ENCODE results near the gene PIK3R5. TPM values are rescaled to one million over a fixed set of nuclear protein-coding genes. Genes with fewer than 3 reads are reported as not detected.

Gene PIK3R5
- total RNA-seq, 1 experiment from 2014 or later = 0.09 TPM

DNA sequence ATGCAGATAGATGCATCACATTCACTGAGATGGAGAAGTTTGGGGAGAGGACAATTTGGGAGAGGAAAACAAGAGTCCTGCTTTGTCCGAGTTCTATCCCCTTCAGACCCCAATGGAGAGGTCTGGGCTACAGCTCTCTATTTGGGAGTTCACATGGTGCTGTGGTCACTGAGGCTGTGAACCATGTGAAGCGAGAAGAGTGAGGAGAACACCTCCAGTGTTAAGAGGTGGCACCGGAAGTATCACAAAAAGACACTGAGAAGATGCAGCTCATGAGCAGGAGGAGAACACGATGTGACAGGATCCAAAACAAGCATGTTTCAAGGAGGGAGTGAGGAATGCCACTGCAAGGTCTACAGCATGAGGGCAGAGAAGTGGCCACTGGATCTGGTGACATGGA lies 39.7 kb downstream of the PIK3R5 start:
- peaks cover 16% of the 10 kb centered on the region for H3K9me3 ChIP-seq (ENCODE audit: low read depth, low read length, poor library complexity, severe bottlenecking)
- TF ChIP-seq, protein P1, sequence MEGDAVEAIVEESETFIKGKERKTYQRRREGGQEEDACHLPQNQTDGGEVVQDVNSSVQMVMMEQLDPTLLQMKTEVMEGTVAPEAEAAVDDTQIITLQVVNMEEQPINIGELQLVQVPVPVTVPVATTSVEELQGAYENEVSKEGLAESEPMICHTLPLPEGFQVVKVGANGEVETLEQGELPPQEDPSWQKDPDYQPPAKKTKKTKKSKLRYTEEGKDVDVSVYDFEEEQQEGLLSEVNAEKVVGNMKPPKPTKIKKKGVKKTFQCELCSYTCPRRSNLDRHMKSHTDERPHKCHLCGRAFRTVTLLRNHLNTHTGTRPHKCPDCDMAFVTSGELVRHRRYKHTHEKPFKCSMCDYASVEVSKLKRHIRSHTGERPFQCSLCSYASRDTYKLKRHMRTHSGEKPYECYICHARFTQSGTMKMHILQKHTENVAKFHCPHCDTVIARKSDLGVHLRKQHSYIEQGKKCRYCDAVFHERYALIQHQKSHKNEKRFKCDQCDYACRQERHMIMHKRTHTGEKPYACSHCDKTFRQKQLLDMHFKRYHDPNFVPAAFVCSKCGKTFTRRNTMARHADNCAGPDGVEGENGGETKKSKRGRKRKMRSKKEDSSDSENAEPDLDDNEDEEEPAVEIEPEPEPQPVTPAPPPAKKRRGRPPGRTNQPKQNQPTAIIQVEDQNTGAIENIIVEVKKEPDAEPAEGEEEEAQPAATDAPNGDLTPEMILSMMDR (conservative IDR thresholded peaks at IDR 0.05; ENCODE audit: low read depth, low read length) = no peak
- no peak for TF ChIP-seq EZH2 (IDR thresholded peaks at IDR 0.05; ENCODE audit: borderline replicate concordance, low read depth, low read length, poor library complexity, severe bottlenecking)
- H3K27ac ChIP-seq (ENCODE audit: low read depth, low read length, poor library complexity, severe bottlenecking) = no peak overlapping the region
- no TSS peak for BruUV-seq (replicated peaks)
- ChIA-PET CTCF (no interaction called here), POLR2A (ENCODE audit: low non-redundant PET) (no interaction called here)
- no peak overlapping the region for H3K4me3 ChIP-seq (ENCODE audit: low read depth, low read length, poor library complexity, severe bottlenecking)
- intact Hi-C loops (cut with micrococcal nuclease; ENCODE audit: unreplicated experiment) = no loop called here
- H3K36me3 ChIP-seq (ENCODE audit: insufficient read depth, low read length, poor library complexity, severe bottlenecking) = no peaks in the 10 kb centered on the region
- DNase-seq (ENCODE audit: low spot score) = no peak
- peaks cover 18% of the 10 kb centered on the region for H3K27me3 ChIP-seq (replicated peaks; ENCODE audit: insufficient read depth, low read depth, low read length, poor library complexity)
- no peaks in the 10 kb centered on the region for H3K4me1 ChIP-seq (ENCODE audit: insufficient read depth, low read length, poor library complexity, severe bottlenecking)

DNA sequence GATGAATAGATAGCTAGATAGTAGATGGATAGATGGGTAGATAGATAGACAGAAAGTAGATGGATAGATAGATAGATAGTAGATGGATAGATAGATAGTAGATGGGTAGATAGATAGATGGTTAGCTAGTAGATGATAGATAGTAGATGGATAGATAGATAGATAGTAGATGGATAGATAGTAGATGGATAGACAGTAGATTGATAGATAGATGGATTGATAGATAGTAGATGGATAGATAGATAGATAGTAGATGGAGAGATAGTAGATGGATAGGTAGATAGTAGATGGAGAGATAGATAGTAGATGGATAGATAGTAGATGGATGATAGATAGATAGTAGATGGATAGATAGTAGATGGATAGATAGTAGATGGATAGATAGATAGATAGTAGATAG lies 40.4 kb downstream of the PIK3R5 start:
- no peak for TF ChIP-seq EZH2 (IDR thresholded peaks at IDR 0.05; ENCODE audit: borderline replicate concordance, low read depth, low read length, poor library complexity, severe bottlenecking)
- TF ChIP-seq, protein P1 (conservative IDR thresholded peaks at IDR 0.05; ENCODE audit: low read depth, low read length) = no peak
- H3K9me3 ChIP-seq (ENCODE audit: low read depth, low read length, poor library complexity, severe bottlenecking) = peaks cover 16% of the 10 kb centered on the region
- POLR2A ChIA-PET (ENCODE audit: low non-redundant PET) = interaction anchor here (0.6 kb wide), 1 partner anchor 17 kb away, joined by 3 read pairs; no protein-coding TSS in a partner anchor
- intact Hi-C loops (cut with micrococcal nuclease; ENCODE audit: unreplicated experiment) = no loop called here
- H3K4me1 ChIP-seq (ENCODE audit: insufficient read depth, low read length, poor library complexity, severe bottlenecking) = no peaks in the 10 kb centered on the region
- no peaks in the 10 kb centered on the region for H3K36me3 ChIP-seq (ENCODE audit: insufficient read depth, low read length, poor library complexity, severe bottlenecking)
- CTCF ChIA-PET = no interaction called here
- no peak overlapping the region for H3K27ac ChIP-seq (ENCODE audit: low read depth, low read length, poor library complexity, severe bottlenecking)
- no peak for DNase-seq (ENCODE audit: low spot score)
- no peak overlapping the region for H3K4me3 ChIP-seq (ENCODE audit: low read depth, low read length, poor library complexity, severe bottlenecking)
- no TSS peak for BruUV-seq (replicated peaks)
- H3K27me3 ChIP-seq (replicated peaks; ENCODE audit: insufficient read depth, low read depth, low read length, poor library complexity) = peaks cover 11% of the 10 kb centered on the region

DNA sequence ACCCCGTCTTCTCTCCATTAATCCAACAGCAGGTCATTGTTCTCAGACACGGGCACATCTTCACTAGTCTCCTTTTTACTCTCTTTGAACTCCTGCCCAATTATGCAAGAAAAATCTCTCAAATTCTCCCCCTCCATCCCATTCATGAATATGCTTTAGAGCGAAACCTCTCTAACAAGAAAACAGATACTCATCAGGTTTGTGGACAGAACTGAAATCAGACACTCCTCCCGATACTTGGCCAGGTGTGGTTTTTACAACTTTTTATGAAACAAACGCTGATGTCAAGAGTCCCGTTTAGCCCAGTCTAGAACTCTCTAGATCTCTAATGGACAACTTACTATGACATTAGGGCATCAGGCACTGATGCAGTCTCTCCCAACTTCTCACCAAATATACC lies 40.9 kb downstream of the PIK3R5 start:
- no peak for TF ChIP-seq EZH2 (IDR thresholded peaks at IDR 0.05; ENCODE audit: borderline replicate concordance, low read depth, low read length, poor library complexity, severe bottlenecking)
- TF ChIP-seq, protein P1 (conservative IDR thresholded peaks at IDR 0.05; ENCODE audit: low read depth, low read length) = no peak
- no peaks in the 10 kb centered on the region for H3K4me1 ChIP-seq (ENCODE audit: insufficient read depth, low read length, poor library complexity, severe bottlenecking)
- no peak overlapping the region for H3K4me3 ChIP-seq (ENCODE audit: low read depth, low read length, poor library complexity, severe bottlenecking)
- DNase-seq (ENCODE audit: low spot score) = no peak
- ChIA-PET POLR2A (ENCODE audit: low non-redundant PET) (no interaction called here), CTCF (no interaction called here)
- no TSS peak for BruUV-seq (replicated peaks)
- peaks cover 16% of the 10 kb centered on the region for H3K9me3 ChIP-seq (ENCODE audit: low read depth, low read length, poor library complexity, severe bottlenecking)
- intact Hi-C loops (cut with micrococcal nuclease; ENCODE audit: unreplicated experiment) = no loop called here
- H3K36me3 ChIP-seq (ENCODE audit: insufficient read depth, low read length, poor library complexity, severe bottlenecking) = no peaks in the 10 kb centered on the region
- peaks cover 7% of the 10 kb centered on the region for H3K27me3 ChIP-seq (replicated peaks; ENCODE audit: insufficient read depth, low read depth, low read length, poor library complexity)
- H3K27ac ChIP-seq (ENCODE audit: low read depth, low read length, poor library complexity, severe bottlenecking) = no peak overlapping the region

All from A673 (cell line).